GM10248 (cell line): ENCODE measurements around the gene XYLT1.

Source experiments
- CTCF ChIA-PET: fragments of 300-600 bp; sonication (Branson Sonifier 250); formaldehyde crosslinking; extraction: SDS; loops from one replicate; lab custom pipeline; 2021; ENCODE audit warnings: antibody characterized with exemption; lab: Yijun Ruan, JAX
- POLR2A ChIA-PET: fragments of 350-650 bp; sonication (Branson Sonifier 250); formaldehyde crosslinking; extraction: SDS; loops from one replicate; lab custom pipeline; 2020; ENCODE audit warnings: antibody characterized with exemption; lab: Yijun Ruan, JAX
- DNase-seq: peaks from one replicate; pipeline ENCODE4 v3.0.0; 2012; ENCODE audit errors: extremely low spot score
- TF ChIP-seq, protein P1 (sequence below): IDR thresholded peaks from 2 replicates; pipeline ENCODE4 v1.5.1; 2012; ENCODE audit warnings: mild to moderate bottlenecking, low read depth; ENCODE audit errors: extremely low read depth, missing control alignments, control extremely low read depth

XYLT1 gene

DNA sequence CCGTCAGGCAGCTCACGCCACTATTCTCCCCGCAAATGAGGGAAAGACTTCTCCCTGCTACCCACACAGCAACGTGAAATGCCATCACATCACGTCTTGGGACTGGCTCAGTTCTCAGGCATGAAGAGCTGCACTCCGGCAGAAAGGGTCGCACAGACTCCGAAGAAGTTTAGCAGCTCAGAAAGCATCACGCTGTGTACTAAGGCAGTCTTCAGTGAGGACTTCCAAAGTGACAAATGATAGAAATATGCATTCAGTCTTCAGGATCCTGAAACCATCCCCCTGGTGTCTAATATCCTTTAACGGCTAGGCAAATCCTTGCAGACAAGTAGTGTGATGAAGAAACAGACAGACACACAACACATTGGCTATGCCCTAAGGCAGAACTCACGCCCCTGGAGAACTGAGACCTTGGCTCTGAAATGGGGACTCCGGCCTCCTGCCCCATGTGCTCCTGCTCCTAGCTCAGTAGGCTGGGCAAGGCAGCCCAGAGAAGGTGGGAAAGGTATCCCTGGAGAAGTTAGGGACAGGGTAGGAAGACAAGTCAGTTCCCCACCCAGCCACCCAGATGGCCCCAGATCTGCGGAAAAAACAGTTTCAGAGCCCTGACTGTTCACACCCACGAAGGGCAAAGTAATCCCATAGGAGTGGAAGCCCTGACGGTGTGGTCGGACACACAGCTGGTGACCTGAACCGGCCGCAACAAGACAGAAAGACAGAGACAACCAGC, 1.6 kb downstream of the XYLT1 start:
- ChIA-PET POLR2A (no interaction called here), CTCF (interaction anchor here (0.8 to 3.8 kb wide), 20 partner anchors 8 to 608 kb away, joined by 3 to 26 read pairs (median 5); no protein-coding TSS in a partner anchor)
- no peak for DNase-seq
- TF ChIP-seq, protein P1, sequence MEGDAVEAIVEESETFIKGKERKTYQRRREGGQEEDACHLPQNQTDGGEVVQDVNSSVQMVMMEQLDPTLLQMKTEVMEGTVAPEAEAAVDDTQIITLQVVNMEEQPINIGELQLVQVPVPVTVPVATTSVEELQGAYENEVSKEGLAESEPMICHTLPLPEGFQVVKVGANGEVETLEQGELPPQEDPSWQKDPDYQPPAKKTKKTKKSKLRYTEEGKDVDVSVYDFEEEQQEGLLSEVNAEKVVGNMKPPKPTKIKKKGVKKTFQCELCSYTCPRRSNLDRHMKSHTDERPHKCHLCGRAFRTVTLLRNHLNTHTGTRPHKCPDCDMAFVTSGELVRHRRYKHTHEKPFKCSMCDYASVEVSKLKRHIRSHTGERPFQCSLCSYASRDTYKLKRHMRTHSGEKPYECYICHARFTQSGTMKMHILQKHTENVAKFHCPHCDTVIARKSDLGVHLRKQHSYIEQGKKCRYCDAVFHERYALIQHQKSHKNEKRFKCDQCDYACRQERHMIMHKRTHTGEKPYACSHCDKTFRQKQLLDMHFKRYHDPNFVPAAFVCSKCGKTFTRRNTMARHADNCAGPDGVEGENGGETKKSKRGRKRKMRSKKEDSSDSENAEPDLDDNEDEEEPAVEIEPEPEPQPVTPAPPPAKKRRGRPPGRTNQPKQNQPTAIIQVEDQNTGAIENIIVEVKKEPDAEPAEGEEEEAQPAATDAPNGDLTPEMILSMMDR = no peak

DNA sequence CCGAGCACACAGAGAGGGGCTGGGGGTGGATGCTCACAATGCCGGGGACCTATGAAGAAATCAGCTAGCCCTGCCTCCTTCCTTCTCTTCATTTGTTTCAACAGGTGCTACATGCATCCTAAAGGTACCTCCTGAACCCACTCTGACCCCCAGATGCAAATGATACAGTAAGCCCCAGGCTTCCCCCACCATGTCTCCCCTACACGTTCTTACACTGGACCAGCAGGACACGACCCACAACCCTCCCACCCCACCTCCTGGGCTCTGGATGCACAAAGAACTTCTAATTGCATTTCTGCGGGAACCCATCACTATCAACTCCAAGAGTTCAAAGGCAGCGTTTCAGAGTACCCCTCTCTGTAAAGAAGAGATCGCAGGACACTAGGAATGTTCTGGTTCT, 2.1 kb downstream of the XYLT1 start:
- ChIA-PET POLR2A (no interaction called here), CTCF (interaction anchor here (0.8 to 3.8 kb wide), 23 partner anchors 9 to 608 kb away, joined by 3 to 26 read pairs (median 5); no protein-coding TSS in a partner anchor)
- TF ChIP-seq, protein P1 = no peak
- no peak for DNase-seq

DNA sequence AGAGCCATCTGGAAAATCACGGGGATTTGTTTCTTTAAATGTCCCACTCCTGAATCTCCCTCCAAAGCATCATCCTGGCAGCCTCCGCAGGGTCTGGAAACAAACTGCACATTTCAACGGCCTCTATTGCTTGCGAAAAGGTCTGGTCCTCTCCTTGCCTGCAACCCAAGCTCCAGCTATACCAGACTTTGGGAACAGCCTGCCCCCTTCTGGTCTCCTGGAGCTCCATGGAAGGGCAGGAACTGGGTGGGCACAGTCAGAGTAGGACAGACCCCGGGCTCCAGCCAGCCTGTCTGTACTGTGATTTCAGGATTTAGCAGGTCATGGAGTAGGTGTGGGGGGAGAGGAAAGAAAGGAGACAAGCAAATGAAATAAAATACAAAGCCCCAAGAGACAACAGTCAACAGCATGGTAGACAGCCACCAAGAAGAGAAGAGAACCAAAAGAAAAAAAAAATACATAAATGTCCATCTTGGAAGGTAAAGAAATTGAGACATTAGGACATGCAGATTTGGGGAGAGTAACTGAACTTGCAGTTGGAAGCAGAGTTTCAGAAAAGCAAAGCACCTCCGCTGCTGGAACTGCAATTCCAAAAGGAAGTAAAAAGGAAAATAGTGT, 2.7 kb downstream of the XYLT1 start:
- POLR2A ChIA-PET = interaction anchor here (0.9 kb wide), 1 partner anchor 57 kb away, joined by 3 read pairs; no protein-coding TSS in a partner anchor
- TF ChIP-seq, protein P1 = peak; percentile 69
- CTCF ChIA-PET = interaction anchor here (0.8 to 3.8 kb wide), 36 partner anchors 10 to 606 kb away, joined by 3 to 26 read pairs (median 5); no protein-coding TSS in a partner anchor
- no peak for DNase-seq

DNA sequence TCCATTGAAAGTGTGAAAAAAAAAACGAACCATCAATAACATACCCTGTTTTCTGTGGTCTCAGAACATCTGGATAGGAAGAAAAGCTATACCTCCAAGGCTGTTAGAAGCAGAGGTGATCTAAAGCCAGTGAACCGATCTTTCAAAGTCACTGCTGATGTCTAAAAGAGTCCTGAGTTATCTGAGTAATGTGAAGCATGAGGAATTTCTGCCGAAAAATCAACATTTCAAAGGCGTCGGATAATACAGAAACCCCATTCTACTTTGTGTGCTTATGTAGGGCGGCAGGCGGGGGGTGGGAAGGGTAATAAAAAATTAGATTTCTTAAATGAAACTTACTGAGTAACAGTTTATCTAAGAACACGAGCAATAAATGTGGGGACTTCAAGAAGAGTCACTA, 3.9 kb downstream of the XYLT1 start:
- POLR2A ChIA-PET = no interaction called here
- TF ChIP-seq, protein P1 = no peak

DNA sequence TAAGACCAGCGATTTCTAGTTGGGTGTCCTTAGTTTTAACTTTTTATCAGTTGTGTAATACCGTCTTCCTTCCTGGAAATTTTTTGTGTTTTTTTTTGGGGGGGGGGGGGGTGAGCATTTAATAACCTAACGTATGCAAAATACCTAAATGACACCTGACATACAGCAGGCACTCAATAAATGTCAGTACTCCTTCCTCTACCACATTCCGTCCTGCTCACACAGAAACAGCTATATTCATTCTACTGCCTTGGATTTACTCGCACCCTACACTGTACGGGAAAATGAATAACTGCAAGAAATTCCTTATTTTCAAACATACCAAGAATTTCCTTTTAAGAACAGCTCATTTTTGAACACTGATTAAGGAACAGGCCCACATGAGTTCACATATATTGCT, 5.3 kb downstream of the XYLT1 start:
- POLR2A ChIA-PET = interaction anchor here (0.7 kb wide), 1 partner anchor 17 kb away, joined by 4 read pairs; no protein-coding TSS in a partner anchor
- no peak for DNase-seq
- TF ChIP-seq, protein P1 = no peak
- CTCF ChIA-PET = interaction anchor here (0.7 to 1.5 kb wide), 5 partner anchors 9 to 114 kb away, joined by 3 to 5 read pairs (median 4); no protein-coding TSS in a partner anchor

More for the DNA sequence above, 3.9 kb downstream of the XYLT1 start:
- no peak for DNase-seq
- CTCF ChIA-PET = interaction anchor here (0.8 to 3.8 kb wide), 27 partner anchors 9 to 605 kb away, joined by 3 to 26 read pairs (median 5); no protein-coding TSS in a partner anchor

DNA sequence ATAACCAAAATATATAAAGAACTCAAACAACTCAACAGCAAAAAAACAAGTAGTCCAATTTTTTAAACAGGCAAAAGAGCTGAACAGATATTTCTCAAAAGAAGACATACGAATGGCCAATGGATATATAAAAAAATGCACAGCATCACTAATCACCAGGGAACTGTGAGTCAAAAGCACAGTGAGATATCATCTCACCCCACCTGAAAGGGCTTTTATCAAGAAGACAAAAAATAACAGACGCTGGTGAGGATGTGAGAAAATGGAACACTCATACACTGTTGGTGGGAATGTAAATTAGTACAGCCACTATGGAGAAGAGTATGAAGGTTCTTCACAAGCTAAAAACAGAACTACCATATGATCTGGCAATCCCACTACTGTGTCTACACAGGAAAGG, 7.4 kb downstream of the XYLT1 start:
- TF ChIP-seq, protein P1 = no peak
- DNase-seq = no peak
- CTCF ChIA-PET = interaction anchor here (1.2 to 2.3 kb wide), 9 partner anchors 9 to 120 kb away, joined by 3 to 7 read pairs (median 4); no protein-coding TSS in a partner anchor
- POLR2A ChIA-PET = no interaction called here
